CD4-positive, alpha-beta T cell treated with Interleukin-6 at 100 ng/mL for 8 hours (primary cell): ENCODE results near the gene KRT78.

Source experiments
- DNase-seq: peaks from one replicate; pipeline ENCODE4 v3.0.0-alpha.2; 2020; ENCODE audit warnings: mixed read lengths, low spot score

KRT78 gene

DNA sequence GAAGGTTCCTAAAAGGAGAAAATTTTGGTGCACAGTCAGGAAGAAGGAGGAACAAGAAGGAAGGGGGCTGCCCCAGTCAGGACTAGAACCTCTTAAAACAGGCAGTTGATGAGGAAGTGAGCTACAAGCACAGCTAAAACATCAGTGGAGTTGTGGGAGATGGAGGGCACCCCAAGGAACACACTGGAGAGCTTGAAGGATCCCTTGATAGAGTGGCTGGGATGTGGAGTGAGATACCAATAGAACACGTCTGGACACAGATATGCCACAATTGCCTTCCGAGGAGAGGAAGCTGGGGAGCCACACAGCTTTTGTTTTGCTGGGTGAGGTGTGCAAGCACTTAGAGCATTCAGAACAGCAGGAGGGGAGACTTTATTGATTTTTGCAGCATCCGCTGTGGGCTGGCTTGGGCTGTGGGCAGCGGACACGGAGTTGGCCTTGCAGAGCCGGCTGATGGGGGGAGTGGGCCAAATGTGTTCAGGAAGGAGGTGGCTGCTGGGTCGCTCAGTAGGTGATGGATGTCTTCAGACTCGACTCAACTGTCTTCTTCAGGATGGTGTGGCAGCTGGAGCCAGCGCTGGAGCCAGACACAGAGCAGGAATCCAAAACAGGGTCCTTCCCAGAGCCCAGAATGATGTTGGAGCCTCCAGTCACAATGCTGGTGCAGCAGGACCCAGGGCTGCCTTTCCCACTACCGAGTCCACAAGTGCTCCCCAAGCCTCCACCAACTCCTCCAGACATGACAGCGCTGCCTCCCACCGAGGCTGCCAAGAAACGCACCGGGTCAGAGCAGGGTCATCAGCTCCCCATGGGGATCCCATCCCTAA lies 10.0 kb downstream of the KRT78 start:
- no peak for DNase-seq

DNA sequence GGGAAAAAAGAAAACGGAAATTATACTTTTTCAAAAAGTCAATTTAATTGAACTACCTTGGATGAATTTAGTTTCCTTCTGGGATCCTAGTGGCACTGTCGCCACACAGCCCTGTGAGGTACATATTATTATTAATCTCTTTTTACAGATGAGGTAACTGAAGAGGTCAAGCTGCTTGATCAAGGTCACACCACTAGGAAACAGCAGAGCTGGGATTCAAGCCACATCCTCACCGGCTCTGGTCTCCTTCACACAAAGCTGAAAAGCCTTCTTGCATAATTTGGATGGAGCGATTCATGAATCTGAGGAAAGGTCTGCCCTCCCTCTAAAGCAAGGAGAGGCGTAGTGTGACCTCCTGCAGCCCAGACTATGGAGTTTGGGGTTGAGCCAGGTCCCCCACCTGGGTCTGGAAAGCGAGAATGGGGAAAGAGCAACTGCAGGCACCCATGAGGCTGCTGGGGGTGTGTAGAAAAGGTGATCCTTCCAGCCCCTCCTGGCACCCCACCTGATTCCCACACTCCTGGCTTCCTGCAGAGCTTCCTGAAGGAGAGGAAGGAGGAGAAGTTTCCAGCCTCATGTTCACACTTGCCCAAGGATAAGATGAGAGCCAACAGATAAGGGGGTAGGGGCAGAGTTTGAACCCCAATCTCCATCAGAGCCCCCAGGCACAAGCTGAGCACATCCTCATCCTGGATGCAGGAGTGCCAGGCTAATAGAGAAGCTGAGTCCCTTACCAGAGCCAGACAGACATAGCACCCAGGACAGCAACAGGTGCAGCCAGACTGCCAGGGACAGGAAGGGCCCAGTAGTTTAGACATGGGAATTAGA lies 10.8 kb downstream of the KRT78 start:
- DNase-seq: no peak

DNA sequence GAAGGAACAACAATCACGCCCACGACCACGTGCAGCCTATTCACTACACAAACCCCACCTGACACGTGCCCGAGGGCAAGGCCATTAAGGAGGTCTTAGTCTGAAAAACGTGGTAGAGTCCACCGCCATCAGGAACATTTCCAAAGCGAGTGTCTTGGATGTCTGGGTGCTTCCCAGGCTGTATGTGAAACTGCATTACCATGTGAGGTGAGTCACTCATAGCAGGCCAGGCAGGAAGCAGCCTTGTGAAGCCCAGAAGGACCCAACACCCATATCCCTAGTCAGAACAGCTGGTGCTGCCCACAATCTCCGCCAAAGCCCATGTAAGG lies 11.4 kb downstream of the KRT78 start:
- no peak for DNase-seq

DNA sequence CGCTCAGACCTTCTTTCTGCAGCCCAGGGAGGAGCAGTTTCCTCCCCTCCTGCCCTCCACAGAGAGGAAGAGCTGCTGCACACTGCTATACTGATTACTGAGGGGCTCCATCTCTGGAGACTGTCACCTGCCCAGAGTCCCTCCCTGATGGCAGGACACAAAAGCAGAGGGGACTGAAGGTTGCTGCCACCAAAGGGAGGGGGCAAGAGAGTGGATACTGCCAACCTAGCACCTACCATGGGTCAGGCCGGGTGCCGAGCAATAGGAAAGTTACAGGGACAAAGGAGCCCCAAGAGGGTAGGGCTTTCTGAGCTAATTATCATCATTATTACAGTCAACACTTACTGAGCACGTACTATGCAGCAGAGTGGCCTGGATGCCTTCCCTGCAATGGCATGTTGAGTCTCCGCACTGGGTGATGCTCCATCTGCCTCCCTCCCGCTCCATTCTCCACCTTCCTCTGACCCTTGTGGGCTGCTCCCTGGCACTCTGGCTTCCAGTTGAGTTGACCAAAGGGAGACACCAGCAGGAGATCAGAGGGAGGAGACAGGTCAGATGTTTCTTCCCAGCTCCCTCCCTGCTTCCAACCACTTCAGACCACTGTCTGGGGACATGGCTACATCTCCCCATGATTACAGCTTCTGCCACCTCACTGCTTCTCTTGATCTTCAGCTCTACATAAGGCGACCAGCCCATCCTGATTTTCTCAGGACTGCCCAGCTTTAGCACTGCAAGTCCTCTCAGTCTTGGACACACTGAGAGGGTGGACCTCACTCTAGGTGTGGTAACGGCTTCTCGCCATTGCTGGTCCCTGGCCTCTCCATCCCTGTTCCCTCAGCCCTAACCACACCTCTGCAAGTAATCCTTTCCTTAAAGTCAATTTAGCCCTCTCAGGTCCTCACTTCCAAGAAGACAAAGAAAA lies 12.0 kb downstream of the KRT78 start:
- no peak for DNase-seq

DNA sequence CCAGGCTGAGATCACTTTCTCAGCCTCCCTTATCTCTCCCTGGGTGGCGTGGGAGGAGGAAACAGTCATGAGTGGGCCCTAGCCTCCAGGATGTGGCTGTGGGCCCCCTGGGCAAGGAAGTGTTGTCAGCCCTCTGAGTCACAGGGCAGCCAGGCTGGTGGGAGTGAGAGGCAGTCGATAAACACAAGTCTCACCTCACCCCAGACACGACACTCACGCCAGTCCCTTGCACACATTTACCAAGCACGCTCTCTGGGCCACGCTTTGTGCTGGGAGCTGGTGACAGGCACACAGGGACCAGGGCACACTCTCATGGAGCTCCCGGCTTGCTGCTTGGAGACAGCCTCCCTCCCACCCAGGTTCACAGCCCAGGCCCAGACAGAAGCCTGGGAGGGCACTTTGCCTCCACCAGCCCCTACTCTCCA lies 12.7 kb downstream of the KRT78 start:
- DNase-seq: no peak

DNA sequence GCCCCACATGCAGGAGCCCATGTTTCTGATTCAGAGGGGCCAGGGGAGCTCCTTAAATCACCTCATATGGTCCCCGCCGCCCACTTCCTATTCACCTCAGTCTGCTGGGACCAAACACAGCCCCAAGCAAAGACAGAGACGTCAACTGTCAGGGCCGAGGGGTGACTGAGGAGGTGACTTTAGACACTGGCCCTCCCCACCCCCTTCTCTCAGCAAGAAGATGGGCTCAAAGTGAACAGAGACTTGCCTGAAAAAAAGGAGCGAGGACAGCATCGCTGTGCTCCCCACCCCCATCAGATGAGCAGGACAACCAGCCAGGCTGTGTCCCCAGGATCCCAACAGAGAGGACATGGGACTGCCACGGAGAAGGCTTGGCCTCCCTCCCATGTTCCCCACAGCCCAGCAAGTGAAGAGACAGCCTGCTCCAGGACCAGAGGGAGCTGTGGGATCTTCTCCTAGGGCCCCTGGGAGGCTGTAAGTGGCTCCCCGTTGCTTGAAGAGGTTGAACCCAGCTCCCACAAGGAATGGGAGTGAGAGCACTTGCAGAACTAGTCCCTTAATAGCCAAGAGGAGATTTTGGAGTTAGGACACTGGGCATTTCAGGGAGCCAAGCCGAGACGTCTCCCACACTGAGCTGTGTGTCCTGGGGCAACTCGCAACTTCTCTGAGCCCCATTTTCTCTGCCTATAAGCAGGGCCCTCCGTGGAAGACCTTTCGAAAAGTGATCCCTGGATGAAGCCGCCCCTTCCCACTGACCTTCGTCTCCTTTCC lies 13.3 kb downstream of the KRT78 start:
- no peak for DNase-seq

DNA sequence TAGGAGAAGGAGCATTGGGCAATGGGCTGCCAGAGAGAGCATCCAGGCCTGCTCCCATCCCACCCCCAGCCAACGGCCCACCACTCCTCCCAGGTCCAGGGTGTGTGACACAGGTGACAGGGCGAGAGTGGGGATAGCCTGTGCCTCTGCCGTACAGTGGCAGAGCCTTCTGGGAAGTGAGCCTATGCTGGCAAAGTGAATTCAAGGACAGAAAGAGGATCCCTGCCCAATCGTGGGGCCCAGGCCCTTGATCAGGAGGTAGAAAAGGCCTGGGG lies 14.1 kb downstream of the KRT78 start:
- DNase-seq: no peak

DNA sequence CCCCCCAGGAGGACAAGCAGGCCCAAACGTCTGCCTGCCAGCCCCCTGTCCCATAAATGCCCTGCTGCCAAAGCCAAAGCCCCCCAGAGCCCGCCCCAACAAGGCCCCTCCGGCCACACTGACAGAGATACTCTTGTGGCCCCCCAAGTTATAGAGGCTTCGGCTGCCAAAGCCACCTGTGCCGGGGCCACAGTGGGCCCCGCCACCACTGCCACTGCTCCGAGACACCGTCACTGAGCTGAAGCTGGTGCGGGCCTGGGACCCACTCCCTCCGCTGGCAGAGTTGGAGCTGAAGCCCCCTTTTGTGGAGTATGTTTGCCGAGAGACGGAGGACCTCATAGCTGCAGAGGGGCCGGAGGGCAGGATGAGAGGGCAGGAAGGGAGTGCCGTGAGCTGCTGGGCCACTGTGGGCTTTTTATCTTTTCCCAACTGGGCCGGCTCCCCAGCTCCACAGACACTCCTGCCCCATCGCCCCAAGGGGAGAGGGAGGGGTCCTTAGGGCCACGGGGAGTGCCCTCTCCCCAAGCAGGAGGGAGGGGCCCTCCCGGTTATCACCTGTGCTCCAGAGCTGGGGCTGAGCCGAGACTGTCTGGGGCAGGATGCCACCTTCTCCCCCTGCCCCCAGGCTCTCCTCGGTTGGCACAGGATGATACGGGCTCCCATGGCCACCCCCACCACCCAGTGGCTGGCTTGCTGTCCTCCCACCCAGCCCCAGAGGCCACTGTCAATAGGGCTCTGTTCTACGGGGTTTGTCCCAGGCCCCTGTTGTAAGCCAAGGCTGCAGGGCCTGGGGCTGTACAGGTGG lies 14.7 kb downstream of the KRT78 start, which contains the start of gene KRT79:
KRT79 (minus strand) TSS at position 390 of the 805 bp plus-strand sequence; CDS start at position 339, 51 bp downstream.
- DNase-seq: no peak

DNA sequence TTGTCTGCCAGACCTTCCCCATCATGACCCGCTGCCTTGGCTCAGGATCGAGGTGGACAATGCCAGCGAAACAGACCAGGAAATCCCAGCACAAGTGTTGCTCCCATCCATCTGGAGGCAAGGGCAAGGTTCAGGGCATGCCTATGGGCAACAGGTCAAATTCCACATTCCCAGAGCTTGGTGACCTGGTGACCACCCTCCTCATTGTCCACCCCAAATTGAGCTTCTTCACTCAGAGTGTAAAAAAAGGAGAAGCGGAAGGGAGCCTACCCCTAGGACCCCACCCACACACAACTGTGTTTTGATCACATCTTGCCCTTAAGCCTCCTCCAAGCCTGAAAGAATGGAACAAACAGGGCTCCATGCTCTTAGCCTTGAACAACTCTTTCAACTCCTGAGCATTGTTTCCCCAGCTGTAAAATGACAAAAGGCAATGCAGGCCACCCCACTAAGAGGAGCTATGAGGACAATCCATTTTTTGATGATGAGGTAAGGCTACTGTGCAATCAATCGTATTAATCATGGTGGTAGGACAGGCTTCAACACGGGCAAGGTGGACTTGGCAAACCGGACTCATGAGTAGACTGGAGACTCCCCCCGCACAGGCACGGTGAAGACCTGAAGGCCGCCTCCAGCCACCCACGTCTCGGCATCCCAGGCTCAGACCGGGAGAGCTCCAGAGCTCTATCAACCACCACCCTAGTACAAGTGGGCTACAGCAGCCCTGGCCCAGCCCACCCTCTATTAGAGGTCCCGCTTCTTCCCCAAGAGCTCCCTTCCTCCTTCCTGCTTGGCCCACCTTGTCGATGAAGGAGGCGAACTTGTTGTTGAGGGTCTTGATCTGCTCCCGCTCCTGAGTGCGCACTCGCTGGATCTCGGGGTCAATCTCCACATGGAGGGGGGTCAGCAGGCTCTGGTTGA lies 15.5 kb downstream of the KRT78 start:
- DNase-seq: no peak

DNA sequence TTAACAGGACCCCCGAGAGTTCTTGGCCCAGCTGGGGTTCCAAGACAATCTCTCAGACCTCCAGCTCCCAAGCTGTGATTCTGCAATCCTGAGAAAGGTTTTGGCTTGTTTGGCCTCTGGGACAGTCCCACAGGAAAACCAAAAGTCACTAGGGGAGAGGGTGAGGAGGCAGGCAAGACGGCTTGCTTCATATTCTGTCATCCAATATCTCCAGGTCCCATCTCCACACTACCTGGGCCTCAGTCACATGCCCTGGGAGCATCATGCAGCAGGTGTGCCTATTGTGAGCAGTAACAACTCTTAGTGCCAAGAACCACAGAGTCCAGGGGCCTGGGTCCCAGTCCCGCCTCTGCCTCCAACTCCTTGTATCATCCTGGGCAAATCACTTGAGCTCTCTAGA lies 16.3 kb downstream of the KRT78 start:
- no peak for DNase-seq

DNA sequence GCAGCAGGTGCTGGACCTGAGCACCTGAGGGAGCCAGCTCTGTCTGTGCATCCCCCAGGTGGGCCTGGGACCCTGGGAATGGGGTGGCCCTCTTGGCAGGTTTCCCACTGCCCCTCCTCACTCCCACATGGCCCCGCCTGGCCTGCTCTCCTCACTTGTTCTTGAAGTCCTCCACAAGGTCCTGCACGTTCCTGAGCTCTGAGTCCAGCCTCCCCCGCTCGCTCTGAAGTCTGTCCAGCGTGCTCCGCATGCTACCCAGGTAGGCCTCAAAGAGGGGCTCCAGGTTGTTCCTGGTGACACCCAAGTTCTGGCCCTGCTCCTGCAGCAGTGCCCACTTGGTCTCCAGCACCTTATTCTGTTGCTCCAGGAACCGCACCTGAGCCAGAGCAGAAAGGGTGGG lies 17.5 kb downstream of the KRT78 start:
- DNase-seq: no peak

DNA sequence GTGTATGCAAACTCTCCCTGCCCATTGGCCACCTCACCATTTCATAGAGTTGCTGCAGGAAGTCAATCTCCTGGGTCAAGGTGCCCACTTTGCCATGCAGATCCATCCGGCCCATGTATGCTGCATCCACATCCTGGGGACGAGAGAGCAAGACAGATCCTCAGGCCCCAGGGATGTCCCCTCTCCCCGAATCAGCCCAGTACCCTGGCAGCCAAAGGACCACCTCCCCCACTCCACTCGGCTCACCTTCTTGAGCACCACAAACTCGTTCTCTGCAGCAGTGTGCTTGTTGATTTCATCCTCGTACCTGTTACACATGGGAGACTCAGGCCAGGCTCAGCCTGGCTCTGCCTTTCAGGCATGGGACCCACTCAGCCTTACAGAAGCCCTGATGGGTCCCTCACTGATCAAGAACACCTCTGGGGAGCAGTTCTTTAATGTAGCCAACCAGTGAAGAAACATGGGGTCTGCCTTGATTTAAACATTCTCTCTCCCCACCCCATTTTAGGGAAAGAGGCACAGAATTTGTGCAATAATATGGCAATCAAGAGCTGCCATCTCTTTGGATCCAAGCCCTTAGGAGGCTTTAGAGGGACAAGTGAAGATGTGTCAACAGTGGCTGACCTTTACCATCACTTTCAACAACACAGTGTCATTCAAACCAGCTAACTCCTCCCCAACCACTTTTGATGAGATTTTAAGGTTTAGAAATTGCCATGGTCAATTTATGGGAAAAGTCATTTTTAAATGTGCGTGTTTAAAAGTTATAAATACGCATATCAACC lies 18.6 kb downstream of the KRT78 start:
- no peak for DNase-seq

DNA sequence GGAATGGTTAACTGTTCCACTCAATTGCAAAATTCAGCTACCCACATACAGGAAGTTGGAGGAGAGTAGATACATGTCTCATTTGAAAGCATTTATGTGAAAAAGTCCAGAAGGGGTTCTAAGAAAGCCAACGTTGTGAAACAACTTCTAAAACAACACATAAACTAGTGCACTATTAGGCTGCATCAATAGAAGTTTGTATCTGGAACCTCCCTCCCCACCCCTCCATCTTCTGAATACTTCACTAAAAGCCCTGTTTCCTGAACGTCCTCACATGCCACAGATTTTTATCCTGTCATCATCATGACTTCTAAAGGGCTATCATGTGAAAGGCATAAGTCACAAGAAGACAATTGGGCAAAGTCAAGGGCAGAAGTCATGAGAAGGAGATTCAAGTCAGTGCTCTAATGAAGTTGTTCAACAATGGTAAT lies 20.2 kb downstream of the KRT78 start:
- DNase-seq: no peak

DNA sequence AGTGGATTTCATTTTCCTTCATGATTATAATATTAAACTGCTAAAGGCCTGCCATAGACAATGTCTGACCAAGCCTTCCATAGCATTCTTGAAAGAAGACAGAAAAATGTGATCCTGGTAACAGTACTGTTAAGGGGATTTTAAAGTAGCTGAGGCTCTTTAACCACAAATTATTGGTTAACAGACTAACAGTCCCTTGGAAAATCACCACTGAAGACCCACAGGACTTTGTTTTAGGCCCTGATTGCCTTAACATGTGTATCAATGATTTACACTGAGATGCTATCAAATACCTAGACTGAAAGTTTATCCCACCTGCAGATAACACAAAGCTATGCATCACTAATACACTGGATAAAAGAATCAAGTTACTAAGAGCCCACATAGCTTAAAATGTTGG lies 20.6 kb downstream of the KRT78 start:
- no peak for DNase-seq

DNA sequence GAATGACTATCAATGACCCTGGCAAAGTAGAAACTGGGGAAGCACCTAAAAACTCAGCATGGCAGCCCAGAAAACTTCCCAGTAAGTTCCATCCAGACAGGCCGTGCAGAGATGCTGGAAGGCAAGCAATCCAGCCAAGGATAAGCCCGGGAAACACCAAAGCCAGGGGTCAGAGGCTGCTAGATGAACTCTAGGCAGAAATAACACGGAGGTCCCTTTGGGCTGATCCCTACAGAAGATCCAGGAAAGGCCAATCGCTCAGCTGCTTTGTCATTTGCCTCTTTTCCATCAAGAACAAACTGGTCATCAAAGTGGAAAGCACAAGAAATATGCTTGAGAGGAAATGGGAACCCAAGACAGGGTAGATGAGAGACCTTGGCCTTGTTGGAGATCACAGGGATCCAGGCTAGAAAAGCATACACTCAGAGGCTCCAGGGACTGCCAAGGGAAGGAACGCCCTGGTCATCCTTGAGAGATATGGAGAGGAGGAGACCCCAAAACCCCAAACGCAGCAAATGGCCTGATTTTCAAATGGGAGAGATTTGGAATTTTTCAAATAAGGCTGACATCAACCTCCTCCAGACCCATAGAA lies 21.2 kb downstream of the KRT78 start:
- no peak for DNase-seq

DNA sequence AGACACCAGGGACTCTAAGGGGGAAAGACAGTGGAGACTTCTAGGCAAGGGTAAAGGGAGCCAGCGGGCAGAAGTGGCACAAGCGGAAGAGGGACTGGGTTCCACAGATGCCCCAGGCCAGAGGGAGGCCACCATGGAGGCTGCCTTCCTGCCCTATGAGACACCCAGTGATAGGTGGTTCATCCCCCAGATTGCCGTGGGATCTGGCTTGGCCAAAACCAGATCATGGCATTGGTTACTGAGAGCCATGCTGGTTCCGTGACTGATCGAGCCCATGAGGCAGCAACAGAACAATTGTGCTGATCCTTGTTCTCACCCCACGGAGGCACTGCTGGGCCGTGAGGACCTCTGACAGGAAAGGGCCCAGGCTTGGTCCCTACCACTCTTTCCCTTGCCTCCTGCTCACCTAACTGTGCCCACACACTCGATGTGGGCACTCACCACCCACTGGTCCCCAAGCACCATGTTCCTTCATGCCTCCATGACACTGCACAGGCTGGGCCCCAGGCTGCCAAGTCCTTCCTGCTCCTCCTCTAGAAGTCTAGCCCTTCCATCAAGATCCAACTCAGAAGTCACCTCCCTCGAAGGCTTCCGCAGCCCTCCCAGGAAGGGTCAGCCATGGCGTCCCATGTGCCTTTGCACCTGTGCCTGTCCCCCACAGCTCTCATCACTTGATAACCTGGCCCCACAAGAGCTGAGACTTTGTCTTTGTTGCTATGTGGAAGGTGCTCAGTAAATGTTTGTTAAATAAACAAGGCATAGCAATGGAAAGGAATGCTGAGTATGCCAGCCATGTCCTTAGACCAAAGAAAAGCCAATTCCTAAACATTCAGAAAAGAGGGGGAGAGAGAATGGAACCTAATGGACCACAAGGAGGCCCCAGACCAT lies 21.9 kb downstream of the KRT78 start:
- DNase-seq: no peak

DNA sequence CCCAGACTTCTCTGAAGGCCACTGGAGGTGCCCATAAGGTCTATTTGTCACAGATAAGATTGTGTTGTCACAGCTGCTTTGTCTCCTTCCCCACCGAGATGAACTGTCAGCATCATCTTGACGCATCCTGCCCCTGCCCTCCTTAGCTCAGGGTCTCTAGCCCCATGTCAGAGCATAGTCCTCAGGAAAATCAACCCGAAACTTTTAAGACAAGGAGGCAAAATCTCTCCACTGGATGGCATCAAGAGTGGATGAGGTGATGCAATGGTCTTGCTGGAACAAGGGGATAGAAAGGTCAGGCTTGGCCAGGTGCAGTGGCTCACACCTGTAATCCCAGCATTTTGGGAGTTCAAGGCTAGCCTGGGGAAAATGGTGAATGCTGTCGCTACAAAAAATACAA lies 22.8 kb downstream of the KRT78 start:
- no peak for DNase-seq
